Spleen (tissue), 11 donors: Measurements from ENCODE around the gene NEBL. TPM values are rescaled to one million over a fixed set of nuclear protein-coding genes. Genes with fewer than 3 reads are reported as not detected.

ENCODE experiments used
- DNase-seq: peaks from one replicate; pipeline ENCODE4 v3.0.0-alpha.2; 2020
- H3K27ac ChIP-seq, 8 donors: fragments of 200-600 bp; sonication (generic) in 7 of 8; 1 replicate in 4 of 8; 2 replicates in 4 of 8; pipeline versions ENCODE4 v1.5.0 to v1.8.0; 2016 to 2021; ENCODE audit warnings: inconsistent platforms in 4 of 8, mild to moderate bottlenecking in 4 of 8, moderate library complexity in 1 of 8
- H3K27me3 ChIP-seq, 7 donors: fragments of 200-600 bp; sonication (generic) in 6 of 7; replicated peaks in 1 of 7; 1 replicate in 4 of 7; 2 replicates in 3 of 7; pipeline versions ENCODE4 v1.5.0 to v1.8.0; 2016 to 2021; ENCODE audit warnings: inconsistent platforms in 3 of 7, mild to moderate bottlenecking in 1 of 7
- H3K36me3 ChIP-seq, 6 donors: fragments of 200-600 bp; sonication (generic) in 5 of 6; 1 replicate in 4 of 6; 2 replicates in 2 of 6; pipeline versions ENCODE4 v1.5.0 to v1.8.0; 2016 to 2021; ENCODE audit warnings: inconsistent platforms in 2 of 6
- H3K4me1 ChIP-seq, 6 donors: fragments of 200-600 bp; sonication (generic) in 5 of 6; 1 replicate in 3 of 6; 2 replicates in 3 of 6; pipeline versions ENCODE4 v1.5.0 to v1.8.0; 2016 to 2021; ENCODE audit warnings: inconsistent platforms in 3 of 6
- H3K4me3 ChIP-seq, 8 donors: fragments of 200-600 bp; sonication (generic) in 7 of 8; 1 replicate in 4 of 8; 2 replicates in 4 of 8; pipeline versions ENCODE4 v1.5.0 to v1.8.0; 2016 to 2021; ENCODE audit warnings: inconsistent platforms in 4 of 8, mild to moderate bottlenecking in 4 of 8, moderate library complexity in 2 of 8
- H3K9me3 ChIP-seq, 8 donors: fragments of 200-600 bp; sonication (generic) in 7 of 8; 1 replicate in 4 of 8; 2 replicates in 4 of 8; pipeline versions ENCODE4 v1.5.0 to v1.8.0; 2016 to 2021; ENCODE audit warnings: inconsistent platforms in 4 of 8
- POLR2A ChIP-seq, 3 donors: fragments of 450-650 bp; IDR thresholded peaks; one replicate each; pipeline ENCODE4 v1.5.1; 2017; ENCODE audit warnings: antibody characterized with exemption in 3 of 3, mild to moderate bottlenecking in 1 of 3
- POLR2AphosphoS5 ChIP-seq, 3 donors: sonication (generic); formaldehyde crosslinking; IDR thresholded peaks; one replicate each; pipeline ENCODE4 v1.5.1; 2017; ENCODE audit warnings: antibody characterized with exemption in 3 of 3
- WGBS, 5 donors: extraction: QIAGEN DNeasy Blood & Tissue Kit in 3 of 5; methylation state at CpG; one replicate each; pipeline versions ENCODE4 v1.1.5 to v1.1.7; 2013 to 2018; 5-methylcytosine and 5-hydroxymethylcytosine counted together
- intact Hi-C: fragments of 100-400 bp; cut with DNase I; formaldehyde crosslinking; loops from one replicate; pipeline ENCODE4 v1.15.0; 2023; ENCODE audit warnings: low total_unique reads
- polyA plus RNA-seq, 3 donors: library from polyadenylated mRNA; stranded (reverse); fragments of 200-250 nt; gene quantifications; one replicate each; pipeline ENCODE4 v1.2.1, GENCODE V29; 2013
- total RNA-seq, 7 donors: library from RNA; depleted of rRNA in 3 of 7; stranded (reverse); fragments of >200 nt in 3 of 7; fragmentation: NEBNext Ultra II Directional in 4 of 7; extraction: Animal tissue kit (Norgen Biotek cat#: 25700) in 4 of 7; gene quantifications; one replicate each; pipeline versions ENCODE4 v1.1.0 to v1.2.1, GENCODE V29; 2016 to 2021
- TF ChIP-seq, protein P1 (sequence below), 11 experiments: fragments of 200-600 bp in 7 of 11; fragments of 450-650 bp in 4 of 11; sonication (generic) in 4 of 11; IDR thresholded peaks in 8 of 11; conservative IDR thresholded peaks in 3 of 11; 1 replicate in 7 of 11; 2 replicates in 4 of 11; pipeline versions ENCODE4 v1.4.0 to v1.8.0; 2016 to 2021; ENCODE audit warnings: antibody characterized with exemption in 11 of 11, inconsistent platforms in 4 of 11, mild to moderate bottlenecking in 1 of 11
- donor health status: healthy with polysubstance abuse.
- donor health status: DM: no; HTN: no; CAD: no; lungs with moderate emphysema.
- donor health status: DM: no; HTN: no; CAD: no.
- donor health status: Bipolar disorder and iron deficiency.
- donor health status: healthy.
- donor health status: DM: no; HTN: no; CAD: no.
- donor health status: DM: yes; HTN: yes; CAD: no.

Gene NEBL
- total and polyA plus RNA-seq, 10 donors: 0.08 to 2.7 (median 0.54) TPM

DNA sequence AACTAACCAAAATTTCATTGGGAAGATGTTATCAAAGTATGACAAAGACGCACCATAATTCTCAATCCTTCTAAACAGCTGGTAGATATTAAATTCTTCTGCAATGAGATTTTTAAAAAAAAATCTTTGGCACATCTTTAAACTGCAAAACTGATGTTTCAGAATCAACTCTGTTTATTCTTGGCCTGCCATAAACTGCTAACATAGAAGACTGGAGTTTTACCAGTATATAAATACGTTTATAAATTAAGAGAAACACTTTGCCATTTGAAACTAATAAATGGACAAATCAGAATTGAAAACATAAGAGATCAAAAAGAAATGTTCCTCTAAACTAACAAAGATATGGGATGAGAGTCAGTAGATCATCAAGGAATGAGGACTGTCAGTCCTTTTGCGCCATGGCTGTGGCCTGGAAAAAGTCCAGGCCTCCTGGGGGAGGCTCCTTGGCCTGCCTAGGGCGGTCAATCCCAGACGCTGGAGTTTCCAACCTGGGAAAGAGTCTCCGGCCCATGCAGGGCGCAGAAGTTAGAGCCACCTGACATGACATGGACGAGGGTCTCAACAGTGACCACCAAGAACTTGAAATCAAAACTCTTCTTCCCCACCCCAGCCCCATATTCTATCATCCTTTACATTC lies 34.2 kb upstream of the NEBL start:
- intact Hi-C loops: no loop called here
- no peaks in the 10 kb centered on the region for H3K27me3 ChIP-seq
- DNase-seq: no peak
- no peak overlapping the region for H3K4me3 ChIP-seq
- no peak for TF ChIP-seq POLR2A (IDR thresholded peaks at IDR 0.05)
- TF ChIP-seq, protein P1, sequence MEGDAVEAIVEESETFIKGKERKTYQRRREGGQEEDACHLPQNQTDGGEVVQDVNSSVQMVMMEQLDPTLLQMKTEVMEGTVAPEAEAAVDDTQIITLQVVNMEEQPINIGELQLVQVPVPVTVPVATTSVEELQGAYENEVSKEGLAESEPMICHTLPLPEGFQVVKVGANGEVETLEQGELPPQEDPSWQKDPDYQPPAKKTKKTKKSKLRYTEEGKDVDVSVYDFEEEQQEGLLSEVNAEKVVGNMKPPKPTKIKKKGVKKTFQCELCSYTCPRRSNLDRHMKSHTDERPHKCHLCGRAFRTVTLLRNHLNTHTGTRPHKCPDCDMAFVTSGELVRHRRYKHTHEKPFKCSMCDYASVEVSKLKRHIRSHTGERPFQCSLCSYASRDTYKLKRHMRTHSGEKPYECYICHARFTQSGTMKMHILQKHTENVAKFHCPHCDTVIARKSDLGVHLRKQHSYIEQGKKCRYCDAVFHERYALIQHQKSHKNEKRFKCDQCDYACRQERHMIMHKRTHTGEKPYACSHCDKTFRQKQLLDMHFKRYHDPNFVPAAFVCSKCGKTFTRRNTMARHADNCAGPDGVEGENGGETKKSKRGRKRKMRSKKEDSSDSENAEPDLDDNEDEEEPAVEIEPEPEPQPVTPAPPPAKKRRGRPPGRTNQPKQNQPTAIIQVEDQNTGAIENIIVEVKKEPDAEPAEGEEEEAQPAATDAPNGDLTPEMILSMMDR (IDR thresholded peaks at IDR 0.05 in 8 of 11, conservative IDR thresholded peaks at IDR 0.05 in 3 of 11): no peak
- peaks cover 0 to 8% (median 3%) of the 10 kb centered on the region in 8 donors for H3K9me3 ChIP-seq
- H3K27ac ChIP-seq: no peak overlapping the region
- WGBS, 5 donors: 67 to 88% (median 79%) methylated on average over 8 of the region's 8 CpGs
- H3K36me3 ChIP-seq: no peaks in the 10 kb centered on the region
- no peaks in the 10 kb centered on the region for H3K4me1 ChIP-seq

DNA sequence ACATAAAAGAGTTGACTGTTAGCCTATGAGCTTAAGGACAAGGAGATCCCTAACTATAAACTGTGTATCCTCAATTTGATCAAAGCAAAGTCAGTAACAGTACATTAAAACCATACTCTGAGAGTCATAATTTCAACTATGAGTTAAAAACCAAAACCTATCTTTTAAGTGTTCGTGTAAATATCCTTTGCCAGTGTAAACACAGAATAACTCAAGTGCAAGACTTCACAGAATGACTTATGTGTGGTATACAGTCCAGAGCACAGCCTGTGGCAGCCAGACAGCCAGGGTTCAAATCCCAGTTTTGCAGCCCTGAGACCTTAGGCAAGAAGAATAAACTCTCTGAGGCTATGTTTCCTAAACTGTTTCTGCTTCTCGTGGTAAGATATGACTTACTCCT lies 30.3 kb upstream of the NEBL start:
- Histone ChIP-seq H3K36me3 (no peaks in the 10 kb centered on the region), H3K4me1 (no peaks in the 10 kb centered on the region), H3K27ac (no peak overlapping the region), H3K9me3 (no peaks in the 10 kb centered on the region), H3K27me3 (no peaks in the 10 kb centered on the region), H3K4me3 (no peak overlapping the region)
- WGBS, 5 donors: 63 to 87% (median 83%) methylated on average over 2 of the region's 2 CpGs
- TF ChIP-seq, protein P1 (IDR thresholded peaks at IDR 0.05 in 8 of 11, conservative IDR thresholded peaks at IDR 0.05 in 3 of 11): no peak
- TF ChIP-seq POLR2A (IDR thresholded peaks at IDR 0.05) (no peak), POLR2AphosphoS5 (IDR thresholded peaks at IDR 0.05) (no peak)
- intact Hi-C loops: no loop called here
- DNase-seq: no peak

DNA sequence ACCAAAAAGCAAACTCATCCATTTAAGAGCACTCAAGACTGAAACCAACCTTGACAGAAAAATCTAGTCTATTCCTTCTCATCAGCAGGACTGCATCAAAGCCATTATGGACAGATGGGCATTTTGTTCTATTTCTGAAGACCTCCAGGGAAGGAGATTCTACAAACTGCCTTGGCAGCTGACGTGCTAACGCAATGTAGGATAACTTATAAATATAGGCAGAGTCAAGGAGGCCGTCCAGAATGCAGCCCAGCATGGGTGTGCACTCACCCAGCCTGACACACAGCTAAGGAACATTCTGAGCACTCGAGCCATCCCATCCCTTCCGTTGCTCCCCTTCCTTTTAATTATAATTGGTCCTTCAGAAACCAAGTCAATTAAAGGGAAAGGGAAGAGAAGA lies 25.3 kb upstream of the NEBL start:
- H3K9me3 ChIP-seq: no peaks in the 10 kb centered on the region
- no peaks in the 10 kb centered on the region for H3K36me3 ChIP-seq
- DNase-seq: no peak
- H3K27me3 ChIP-seq: no peaks in the 10 kb centered on the region
- TF ChIP-seq POLR2AphosphoS5 (IDR thresholded peaks at IDR 0.05): no peak
- no peak for TF ChIP-seq POLR2A (IDR thresholded peaks at IDR 0.05)
- TF ChIP-seq, protein P1 (IDR thresholded peaks at IDR 0.05 in 8 of 11, conservative IDR thresholded peaks at IDR 0.05 in 3 of 11): no peak
- no peak overlapping the region for H3K4me3 ChIP-seq
- 73 to 79% (median 73%) methylated on average over 5 of the region's 5 CpGs for WGBS, 5 donors
- H3K4me1 ChIP-seq: no peaks in the 10 kb centered on the region
- intact Hi-C loops: no loop called here
- no peak overlapping the region for H3K27ac ChIP-seq

DNA sequence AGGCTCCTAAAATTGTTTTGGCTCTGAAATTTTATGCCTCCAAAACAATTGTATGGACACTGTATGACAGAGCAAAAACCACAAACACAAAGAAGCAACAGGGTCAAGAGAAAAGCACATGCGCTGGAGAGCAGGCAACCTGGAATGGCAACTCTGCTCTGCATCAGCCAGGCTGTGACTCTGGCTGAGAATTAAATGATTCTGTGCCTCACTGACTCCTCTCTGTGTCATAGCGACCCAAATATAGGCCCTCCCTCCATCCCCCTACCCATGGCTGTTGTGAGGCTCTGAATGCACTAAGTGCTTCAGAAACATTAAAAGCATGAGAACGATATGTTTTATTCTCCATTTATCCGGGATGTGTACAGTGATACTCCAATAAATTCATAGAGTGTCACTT lies 24.9 kb upstream of the NEBL start:
- Histone ChIP-seq H3K4me1 (no peaks in the 10 kb centered on the region), H3K4me3 (no peak overlapping the region), H3K27me3 (no peaks in the 10 kb centered on the region), H3K36me3 (no peaks in the 10 kb centered on the region), H3K27ac (no peak overlapping the region), H3K9me3 (no peaks in the 10 kb centered on the region)
- no peak for DNase-seq
- intact Hi-C loops: no loop called here
- TF ChIP-seq POLR2AphosphoS5 (IDR thresholded peaks at IDR 0.05): no peak
- TF ChIP-seq, protein P1 (IDR thresholded peaks at IDR 0.05 in 8 of 11, conservative IDR thresholded peaks at IDR 0.05 in 3 of 11): no peak
- no peak for TF ChIP-seq POLR2A (IDR thresholded peaks at IDR 0.05)
- 77 to 96% (median 87%) methylated on average over 4 of the region's 4 CpGs for WGBS, 5 donors
